Fibroblast of skin of right biceps (primary cell): ENCODE results near the gene SWAP70.
"Not testable (repeated sequence)": the region's sequence is repeated elsewhere in the genome, so short reads cannot be mapped to it uniquely, and the experiment has no call there.

Experiments used
- DNase-seq: peaks from one replicate; pipeline ENCODE4 v3.0.0-alpha.2; 2013

SWAP70 gene

DNA sequence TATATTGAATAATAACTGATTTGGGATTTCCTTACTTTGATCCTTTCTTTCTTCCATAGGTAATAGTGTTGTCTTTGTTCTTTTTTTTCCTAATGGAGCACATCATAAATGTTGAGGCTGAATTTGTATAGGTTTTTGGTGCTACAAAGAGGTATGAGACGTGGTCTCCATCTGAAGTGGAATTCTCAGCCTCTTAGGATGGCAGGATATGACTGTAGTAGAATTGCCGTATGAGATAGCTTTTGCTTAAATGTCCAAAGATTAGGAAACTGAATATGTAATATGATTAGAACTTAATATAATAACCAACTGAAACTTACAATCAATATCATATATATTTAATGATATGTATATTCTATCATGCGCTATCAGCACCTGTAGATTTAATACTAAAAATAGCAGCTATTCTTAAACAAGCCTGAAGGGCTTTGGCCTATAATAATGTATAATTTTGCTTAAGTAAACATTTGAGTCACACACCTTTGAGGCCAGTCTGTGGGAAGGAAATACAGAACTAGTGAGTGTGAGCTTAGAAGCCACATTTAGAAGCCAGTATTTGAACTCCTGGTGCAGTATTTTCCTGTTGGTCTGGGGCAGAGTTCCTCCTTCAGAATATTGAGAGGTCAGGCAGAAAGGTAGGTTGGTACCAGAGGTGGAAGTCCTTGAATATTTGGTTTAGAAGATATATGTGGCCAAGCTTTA, 62.6 kb downstream of the SWAP70 start:
- peak; percentile 67 for DNase-seq

DNA sequence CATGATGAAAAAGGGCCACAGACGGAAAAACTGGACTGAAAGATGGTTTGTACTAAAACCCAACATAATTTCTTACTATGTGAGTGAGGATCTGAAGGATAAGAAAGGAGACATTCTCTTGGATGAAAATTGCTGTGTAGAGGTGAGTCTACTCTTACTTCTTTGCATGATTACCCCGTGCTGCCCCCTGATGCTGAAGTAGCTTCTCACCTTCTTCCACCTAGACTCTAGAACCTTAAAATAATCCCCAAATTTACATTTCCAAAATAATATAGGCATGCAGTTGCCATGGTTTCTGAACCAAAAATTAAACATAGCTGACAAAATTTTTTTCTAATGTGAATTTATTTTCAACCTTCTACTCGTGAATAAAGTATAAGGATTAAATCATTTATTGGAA, 64.2 kb downstream of the SWAP70 start:
- no peak for DNase-seq

DNA sequence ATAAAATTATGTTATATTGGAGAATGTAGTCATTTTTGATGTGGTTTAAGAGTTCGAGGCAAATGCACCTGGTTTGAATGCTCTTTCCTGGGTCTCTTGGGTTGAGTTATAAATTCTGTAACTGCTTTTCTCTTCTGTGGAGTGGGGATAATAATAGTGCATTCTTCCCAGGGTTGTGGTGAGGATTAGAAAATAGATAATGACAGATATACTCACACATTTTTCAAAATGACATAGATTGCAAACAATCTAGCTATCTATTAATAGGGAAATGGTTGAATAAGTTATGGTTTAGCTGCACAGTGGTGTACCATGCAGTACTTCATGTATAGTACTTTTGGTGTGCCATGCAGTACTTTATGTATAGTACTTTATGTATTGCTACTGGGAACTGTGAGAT, 67.4 kb downstream of the SWAP70 start:
- DNase-seq: no peak

DNA sequence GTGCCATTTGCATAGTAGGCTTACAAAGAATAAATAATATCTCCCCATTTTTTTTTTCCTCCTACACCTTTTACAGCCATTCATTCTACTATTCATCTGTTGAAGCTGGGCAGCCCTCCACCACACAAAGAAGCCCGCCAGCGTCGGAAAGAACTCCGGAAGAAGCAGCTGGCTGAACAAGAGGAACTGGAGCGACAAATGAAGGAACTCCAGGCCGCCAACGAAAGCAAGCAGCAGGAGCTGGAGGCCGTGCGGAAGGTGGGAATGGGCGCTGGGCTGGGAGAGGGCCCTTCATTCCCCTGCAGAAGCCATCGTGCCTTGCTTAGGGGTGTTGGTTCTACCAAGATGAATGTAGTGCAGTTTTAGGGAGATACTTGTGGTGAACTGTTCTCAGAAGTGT, 68.6 kb downstream of the SWAP70 start:
- no peak for DNase-seq

DNA sequence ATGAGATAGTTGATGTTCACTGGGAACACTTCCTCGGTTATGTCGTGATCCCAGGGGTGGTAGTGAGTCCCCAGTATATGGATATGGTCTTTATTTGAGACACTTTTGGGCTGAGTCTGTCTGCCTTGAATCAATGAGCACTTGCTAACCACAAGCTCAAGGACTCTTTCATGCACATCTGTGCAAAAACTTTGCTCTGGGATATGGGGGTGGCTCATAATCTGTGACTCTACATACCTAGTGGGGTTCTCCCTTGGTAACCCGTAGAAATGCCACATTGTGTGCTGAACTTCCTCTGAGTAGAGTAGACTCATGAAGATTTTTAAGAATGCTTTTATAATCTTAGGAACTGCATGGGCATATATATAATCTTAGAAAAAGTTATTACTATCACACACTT, 69.3 kb downstream of the SWAP70 start:
- DNase-seq: no peak

DNA sequence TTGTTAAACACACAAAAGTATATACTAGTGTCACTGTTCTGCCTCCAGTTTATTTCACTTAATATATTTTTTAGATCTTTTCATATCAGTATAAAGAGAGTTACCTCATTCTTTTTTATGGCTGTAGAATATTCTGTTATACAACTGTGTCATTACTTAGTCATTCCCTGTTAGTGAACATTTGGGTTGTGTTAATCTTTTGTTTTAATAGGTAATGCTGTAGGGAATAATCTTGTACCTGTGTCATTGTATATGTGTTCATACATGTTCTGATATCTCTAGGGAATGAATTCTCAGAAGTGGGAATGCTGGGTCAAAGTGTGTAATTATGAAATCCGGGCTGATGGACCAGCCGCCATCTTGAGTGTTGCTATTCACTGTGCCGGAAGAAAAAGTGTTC, 71.4 kb downstream of the SWAP70 start:
- DNase-seq: no peak

DNA sequence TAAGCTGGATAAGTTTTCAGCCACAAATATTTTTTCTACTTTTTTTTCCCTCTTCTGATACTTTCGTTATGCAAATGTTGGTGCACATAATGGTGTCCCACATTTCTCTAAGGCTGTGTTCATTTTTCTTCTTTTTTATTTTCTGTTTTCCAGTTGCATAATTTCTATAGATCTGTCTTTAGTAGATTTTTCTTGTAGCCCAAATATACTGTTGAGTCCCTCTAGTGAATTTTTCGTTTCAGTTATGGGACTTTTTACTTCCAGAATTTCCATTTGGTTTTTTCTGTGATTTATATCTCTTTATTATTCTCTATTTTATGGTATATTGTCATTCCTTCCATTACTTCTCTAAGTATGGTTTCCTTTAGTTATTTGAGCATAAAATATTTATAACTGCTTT, 72.0 kb downstream of the SWAP70 start:
- DNase-seq: no peak

DNA sequence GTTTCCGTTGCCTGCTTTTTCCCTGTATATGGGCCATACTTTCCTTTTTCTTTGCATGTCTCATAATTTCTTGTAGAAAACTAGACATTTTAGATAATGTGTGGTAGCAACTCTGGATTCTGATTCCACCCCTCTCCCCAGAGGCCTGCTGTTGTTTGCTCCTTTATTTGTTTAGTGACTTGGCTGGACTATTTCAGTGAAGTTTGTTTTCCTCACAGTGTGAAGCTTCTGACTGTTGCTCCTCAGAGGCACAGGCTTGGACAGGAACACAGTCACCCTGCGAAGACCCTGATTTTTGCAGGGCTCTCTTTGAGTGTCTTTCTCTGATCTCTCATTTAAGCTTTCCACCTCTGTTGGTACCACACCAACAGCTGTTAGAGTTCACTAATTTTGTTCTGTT, 72.5 kb downstream of the SWAP70 start:
- DNase-seq: no peak

DNA sequence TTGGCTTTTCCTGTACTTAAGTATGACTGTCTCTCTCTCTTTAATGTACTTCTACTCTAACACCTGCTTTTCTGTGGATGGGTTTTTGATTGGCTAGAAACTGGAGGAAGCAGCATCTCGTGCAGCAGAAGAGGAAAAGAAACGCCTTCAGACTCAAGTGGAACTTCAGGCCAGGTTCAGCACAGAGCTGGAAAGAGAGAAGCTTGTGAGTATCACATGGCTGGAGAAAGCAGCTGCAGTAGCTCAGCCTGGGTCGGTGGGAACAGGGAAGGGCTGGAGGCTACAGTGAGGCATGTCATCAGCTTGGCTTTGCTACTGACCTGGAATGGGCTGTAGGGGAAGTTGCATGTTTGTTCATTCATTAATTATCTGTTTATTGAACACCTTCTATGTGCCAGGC, 74.2 kb downstream of the SWAP70 start:
- DNase-seq: no peak

DNA sequence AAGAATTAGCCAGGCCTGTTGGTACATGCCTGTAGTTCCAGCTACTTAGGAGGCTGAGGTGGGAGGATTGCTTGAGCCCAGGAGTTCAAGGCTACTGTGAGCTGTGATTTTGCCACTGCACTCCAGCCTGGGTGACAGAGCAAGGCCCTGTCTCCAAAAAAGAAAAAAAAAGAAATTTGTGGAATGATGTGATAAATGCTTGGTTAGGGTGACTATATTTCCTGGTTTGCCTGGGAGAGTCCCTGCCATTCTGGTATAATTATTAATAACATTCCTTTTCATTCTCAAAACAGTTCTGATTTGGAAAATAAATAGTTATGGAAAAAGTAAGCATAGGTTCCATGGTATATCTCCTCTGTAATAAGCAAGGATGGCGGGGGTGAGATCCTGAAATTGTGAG, 74.8 kb downstream of the SWAP70 start:
- no peak for DNase-seq

DNA sequence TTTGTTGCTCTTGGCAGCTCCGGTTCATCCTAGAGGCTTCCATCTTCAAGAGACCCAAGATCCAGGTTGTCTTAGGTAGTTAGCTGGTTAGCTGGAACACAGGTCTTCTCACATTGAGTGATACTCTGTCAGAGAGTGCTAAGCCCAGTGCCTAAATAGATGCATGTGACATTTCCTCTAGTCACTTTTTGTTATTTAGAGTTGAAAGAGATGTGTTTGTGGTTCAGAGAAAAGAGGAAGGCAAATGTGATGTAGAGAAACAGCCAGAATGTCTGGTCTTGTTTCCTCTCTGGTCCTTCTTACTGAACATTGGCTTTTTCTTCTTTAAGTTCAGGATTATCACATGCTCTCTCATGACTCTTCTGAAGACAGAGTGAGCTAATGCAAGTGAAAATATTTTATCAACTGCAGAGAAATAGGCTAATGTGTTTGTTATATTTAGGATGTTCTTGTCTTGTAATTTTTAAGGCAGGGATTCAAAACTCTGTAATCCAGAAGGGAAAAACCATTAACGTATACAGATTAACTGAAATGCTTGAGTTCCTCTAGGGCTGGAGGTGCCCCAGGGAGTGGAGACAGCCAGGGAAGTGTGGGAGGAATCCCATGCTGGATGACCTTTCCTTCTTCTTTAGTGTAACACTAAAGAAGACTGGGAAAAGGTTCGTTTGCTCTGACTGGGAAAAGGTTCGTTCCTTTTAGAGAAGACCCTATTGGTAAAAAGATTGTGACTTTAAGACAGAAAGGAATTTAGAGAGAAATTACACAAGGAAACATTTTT, 75.4 kb downstream of the SWAP70 start:
- DNase-seq: no peak

DNA sequence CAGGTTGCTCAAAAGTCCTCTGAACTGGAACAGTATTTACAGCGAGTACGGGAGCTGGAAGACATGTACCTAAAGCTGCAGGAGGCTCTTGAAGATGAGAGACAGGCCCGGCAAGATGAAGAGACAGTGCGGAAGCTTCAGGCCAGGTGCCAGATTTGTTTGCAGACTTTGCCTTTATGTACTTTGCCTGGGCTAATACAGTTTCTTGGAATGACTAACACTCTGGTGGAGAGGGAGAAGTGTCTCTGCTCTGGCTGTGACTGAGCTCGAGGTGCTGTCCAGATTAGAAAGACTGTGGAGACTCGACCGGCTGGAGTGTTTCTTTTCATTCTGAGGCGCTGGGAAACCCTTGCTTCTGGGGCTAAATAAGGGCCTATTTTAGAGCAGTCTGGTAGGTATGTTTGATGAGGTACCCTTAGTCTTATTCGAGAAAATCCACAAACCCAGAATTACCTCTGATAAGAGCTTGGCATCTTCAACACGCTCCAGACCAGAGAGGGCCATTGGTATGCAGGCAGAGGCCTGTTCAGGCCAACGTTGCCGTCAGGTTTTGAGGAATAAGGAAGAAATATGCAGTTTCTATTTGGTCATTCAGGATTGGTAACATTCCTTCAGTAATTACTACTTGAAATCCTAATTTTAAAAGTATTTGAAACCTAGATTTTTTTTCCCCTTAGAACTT, 76.5 kb downstream of the SWAP70 start:
- DNase-seq: no peak

DNA sequence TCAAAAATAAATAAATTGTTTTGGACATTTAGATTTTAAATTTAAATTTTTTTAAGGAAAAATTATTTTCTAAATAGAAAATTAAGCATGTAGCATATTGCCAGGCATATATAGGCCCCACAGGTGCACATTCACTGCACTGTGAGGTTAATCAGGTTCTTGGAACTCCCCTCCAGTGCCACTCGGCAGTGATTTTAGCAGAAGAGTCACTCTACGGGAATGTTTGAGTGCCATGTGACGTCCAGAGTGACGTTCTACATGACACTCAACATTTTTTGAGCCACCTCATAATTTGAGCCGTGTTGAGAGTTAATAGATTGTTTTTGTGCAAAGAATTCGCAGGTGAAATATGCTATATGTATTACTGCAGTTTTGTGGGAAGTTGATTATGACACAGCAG, 77.4 kb downstream of the SWAP70 start:
- DNase-seq: no peak

DNA sequence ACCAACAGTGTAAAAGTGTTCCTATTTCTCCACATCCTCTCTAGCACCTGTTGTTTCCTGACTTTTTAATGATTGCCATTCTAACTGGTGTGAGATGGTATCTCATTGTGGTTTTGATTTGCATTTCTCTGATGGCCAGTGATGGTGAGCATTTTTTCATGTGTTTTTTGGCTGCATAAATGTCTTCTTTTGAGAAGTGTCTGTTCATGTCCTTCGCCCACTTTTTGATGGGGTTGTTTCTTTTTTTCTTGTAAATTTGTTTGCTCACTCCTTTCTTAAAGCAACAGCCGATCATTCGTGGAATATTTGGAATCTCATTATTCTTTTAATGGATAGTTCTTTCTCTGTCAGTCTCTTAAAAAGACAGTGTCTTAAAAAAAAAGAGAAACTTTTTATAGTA, 79.6 kb downstream of the SWAP70 start:
- not testable (repeated sequence) for DNase-seq

DNA sequence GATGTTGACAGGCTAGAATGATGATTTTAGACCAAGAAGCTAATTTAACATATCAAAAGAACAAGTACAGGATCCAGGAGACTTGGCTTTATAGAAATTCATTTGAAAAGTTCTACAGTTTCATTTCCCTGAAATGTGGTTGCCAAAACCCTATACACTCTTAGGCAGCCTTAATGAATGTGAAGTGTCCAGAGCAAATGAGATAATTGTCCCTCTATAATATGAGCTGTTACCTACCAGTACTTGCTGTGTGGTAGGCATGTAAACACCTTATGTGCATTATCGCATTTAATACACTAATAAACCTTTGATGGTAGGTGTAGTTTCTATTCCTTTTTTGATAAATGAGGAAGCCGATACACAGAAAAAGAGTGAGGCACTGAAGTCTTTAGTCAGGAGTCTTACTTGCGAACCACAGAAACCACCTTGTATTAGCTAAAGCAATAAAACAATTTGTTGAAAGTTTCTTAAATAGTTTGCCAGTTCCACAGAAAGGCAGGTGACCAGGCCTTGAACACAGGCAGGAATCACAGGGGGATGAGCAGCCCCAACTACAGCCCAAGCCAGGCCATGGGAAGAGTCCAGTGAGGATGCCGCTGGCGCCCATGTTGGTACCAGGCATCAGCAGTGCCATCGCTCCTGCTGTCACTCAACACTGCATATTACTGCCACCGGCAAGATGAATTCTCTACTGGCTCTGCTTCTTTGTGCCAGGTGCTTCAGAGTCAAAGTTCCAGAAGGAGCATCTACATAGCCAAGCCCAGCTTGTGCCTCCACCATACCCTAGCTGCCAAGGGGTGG, 81.7 kb downstream of the SWAP70 start:
- no peak for DNase-seq

DNA sequence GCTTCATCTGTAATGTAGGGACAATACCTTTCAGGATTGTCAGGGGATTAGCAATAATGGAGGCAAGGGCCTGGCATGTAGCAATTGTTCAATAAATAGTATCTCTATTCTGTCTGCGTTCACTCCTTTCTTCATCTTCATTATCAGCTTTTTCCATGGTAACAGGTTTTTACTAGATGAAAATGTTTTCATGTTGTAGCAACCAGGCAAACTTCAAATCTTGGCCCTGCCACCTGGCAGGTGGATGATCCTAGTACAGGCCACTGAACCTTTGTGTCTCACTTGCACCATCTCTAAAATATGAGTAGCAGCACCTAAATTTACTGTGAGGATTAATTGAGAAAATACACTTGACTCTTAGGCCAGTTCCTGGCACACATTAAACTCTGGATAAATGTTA, 83.4 kb downstream of the SWAP70 start:
- DNase-seq: no peak

DNA sequence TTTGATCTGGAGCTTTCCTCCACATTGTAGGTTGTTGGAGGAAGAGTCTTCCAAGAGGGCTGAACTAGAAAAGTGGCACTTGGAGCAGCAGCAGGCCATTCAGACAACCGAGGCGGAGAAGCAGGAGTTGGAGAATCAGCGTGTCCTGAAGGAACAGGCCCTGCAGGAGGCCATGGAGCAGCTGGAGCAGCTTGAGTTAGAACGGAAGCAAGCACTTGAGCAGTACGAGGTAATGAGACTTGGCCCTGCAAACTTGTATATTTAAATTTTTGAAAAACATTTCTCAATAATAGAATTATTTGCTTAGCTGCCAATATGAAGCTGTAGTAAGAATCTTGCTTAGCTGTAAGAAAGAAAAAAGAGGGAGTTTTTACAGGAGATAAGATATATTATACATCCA, 84.0 kb downstream of the SWAP70 start:
- DNase-seq: no peak

DNA sequence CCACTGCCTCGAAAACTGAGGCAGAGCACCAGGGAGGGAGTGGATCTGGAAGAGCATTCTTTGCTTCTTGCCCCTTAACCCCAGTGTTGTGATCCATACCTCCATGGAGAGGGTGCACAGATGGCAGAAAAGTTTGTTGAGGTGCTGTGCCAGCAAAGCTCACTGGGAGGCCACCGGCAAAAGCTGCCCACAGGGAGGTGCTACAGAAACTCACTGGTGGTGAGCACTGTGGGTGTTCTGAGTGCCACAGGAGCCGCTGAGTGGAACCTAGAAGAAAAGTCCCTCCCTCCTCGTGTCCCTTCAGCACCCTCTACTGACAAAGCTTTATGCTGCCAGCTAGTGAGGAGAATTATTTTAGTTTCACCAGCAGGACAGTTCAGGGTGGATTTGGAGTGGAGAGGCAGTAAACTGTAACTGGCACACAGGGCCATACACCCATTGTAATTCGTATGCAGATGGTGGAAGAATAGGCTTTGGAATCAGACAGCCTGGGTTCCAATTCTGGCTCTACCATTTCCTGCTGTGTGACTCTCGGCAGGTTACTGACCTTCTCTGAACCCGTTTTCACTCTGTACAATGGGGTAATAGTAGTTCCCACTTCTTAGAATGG, 84.6 kb downstream of the SWAP70 start:
- peak; percentile 80 for DNase-seq

DNA sequence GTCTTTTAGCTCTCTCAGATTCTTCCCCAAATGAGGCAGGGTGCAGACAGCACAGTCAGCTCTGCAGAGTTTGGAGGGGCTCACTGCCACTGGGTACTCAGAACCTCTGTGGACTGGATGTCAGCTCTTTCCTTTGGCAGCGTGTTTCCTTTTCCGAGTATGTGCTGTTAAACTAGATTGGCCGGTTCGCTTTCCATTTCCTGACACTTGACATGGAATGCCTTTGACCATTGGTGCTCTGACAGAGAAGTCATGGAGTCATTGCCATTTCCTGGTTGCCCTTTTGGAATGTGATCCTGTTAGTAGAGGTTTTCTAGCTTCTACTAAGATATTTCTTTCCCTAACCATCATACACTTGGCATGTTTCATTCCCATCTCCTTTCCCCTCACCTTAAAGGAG, 86.7 kb downstream of the SWAP70 start:
- no peak for DNase-seq

DNA sequence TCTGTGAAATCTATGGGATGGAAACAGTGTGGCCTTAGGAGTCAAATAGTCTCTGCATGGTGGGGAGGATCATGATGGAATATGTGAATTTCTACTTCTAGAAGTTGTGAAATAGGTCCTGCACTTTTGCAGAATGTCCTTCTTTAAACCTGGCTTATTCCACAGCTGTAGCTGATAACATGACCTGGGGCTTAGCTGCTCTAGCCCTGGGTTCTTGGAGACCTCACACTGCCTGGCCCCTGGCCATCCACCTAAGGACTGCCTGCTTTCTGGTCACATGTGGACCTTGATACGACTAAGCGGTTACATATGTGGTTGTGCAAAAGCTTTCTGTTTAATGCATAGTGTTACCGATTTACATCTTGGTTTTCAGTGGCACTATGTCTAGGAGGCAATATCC, 88.2 kb downstream of the SWAP70 start:
- peak; percentile 57 for DNase-seq

DNA sequence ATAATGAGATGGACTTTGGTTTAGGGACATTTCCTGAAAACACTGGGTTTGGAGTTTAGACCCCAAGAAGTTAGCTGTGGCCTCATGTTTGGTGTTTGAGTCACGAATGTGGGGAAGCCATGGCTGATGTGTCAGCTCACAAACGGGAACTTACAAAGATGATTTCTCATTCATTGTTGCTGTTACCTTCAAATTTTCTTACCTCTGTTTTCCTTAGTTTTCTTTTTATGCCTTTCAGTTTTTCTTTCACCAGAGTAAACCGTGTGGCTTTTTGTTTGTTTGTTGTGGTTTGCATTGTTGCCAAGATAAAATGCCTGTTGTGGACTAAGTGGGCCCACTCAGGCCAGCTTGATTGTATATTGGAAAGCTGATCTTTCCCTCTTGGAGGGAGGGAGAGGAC, 89.1 kb downstream of the SWAP70 start:
- peak; percentile 86 for DNase-seq

DNA sequence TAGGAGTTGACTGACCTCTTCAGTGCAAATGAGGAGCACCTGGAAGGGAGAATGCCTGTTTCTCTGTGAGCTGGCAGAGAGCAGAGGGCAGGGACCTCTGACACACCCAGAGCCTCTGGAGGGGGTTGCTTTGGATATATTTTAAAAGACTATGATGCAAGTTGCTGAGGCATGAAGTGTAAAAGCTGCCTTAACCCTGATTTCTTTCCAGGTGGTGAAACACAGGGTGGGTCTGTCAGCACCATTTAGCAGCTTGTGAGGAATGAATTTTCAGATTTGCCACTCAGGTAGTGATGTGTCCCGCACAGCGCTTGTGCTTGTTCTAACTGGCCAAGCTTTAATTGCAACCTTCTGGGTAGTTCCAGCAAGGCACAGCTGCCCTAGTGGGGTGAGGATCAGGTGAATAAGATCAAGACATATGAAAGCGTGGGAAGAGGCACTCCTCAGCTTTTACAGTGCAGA, 90.2 kb downstream of the SWAP70 start:
- peak; percentile 34 for DNase-seq
